CD1c-positive myeloid dendritic cell (primary cell): ENCODE data around the gene RCAN2.

Experiments used
- DNase-seq: peaks from one replicate; pipeline ENCODE4 v3.0.0-alpha.2; 2016; ENCODE audit errors: extremely low spot score

The RCAN2 gene

GRCh38 chr6:46254946-46255345 is 236.3 kb downstream of the RCAN2 start:
- DNase-seq: no peak

- no peak for DNase-seq
Observed at GRCh38 chr6:46254331-46254730, 236.9 kb downstream of the RCAN2 start.

GRCh38 chr6:46251583-46252339 is 239.5 kb downstream of the RCAN2 start:
- no peak for DNase-seq

- DNase-seq: no peak
Observed at GRCh38 chr6:46248143-46248542, 243.1 kb downstream of the RCAN2 start.

GRCh38 chr6:46246727-46247126 is 244.5 kb downstream of the RCAN2 start:
- DNase-seq: no peak

GRCh38 chr6:46246081-46246480 is 245.2 kb downstream of the RCAN2 start:
- DNase-seq: no peak

- no peak for DNase-seq
Observed at GRCh38 chr6:46244670-46245069, 246.6 kb downstream of the RCAN2 start.

GRCh38 chr6:46243754-46244153 is 247.5 kb downstream of the RCAN2 start:
- no peak for DNase-seq

GRCh38 chr6:46242921-46243320 is 248.3 kb downstream of the RCAN2 start:
- no peak for DNase-seq

- DNase-seq: no peak
Observed at GRCh38 chr6:46240866-46241565, 250.2 kb downstream of the RCAN2 start.

- no peak for DNase-seq
Observed at GRCh38 chr6:46236752-46237151, 254.5 kb downstream of the RCAN2 start.

GRCh38 chr6:46235242-46235641 is 256.0 kb downstream of the RCAN2 start:
- DNase-seq: no peak

- DNase-seq: no peak
Observed at GRCh38 chr6:46234700-46235099, 256.5 kb downstream of the RCAN2 start.

- no peak for DNase-seq
Observed at GRCh38 chr6:46234156-46234556, 257.1 kb downstream of the RCAN2 start.

GRCh38 chr6:46233129-46233528 is 258.1 kb downstream of the RCAN2 start:
- no peak for DNase-seq

GRCh38 chr6:46222286-46222685 is 269.0 kb downstream of the RCAN2 start:
- DNase-seq: no peak

- peak; percentile 34 for DNase-seq
Observed at GRCh38 chr6:46221222-46221793, 269.9 kb downstream of the RCAN2 start.

GRCh38 chr6:46220352-46221221 is 270.7 kb downstream of the RCAN2 start:
- peak; percentile 23 for DNase-seq

- DNase-seq: no peak
Observed at GRCh38 chr6:46219661-46220060, 271.6 kb downstream of the RCAN2 start.

GRCh38 chr6:46218457-46218856 is 272.8 kb downstream of the RCAN2 start:
- DNase-seq: no peak

GRCh38 chr6:46217671-46218131 is 273.5 kb downstream of the RCAN2 start:
- DNase-seq: peak; percentile 50

- DNase-seq: no peak
Observed at GRCh38 chr6:46216879-46217278, 274.4 kb downstream of the RCAN2 start.
